MM.1S (cell line): ENCODE data around the gene BARHL1.

Experiments
- DNase-seq: peaks from one replicate; pipeline ENCODE4 v3.0.0-alpha.2; 2015
- H2AFZ ChIP-seq: fragments of 300-600 bp; sonication (generic); 2 replicates; pipeline ENCODE4 v1.6.0; 2016; ENCODE audit warnings: antibody characterized with exemption, low read length
- H3F3A ChIP-seq: fragments of 300-600 bp; sonication (generic); 2 replicates; pipeline ENCODE4 v1.6.1; 2016; ENCODE audit warnings: mild to moderate bottlenecking, antibody characterized with exemption, low read length, moderate library complexity, mixed read lengths; ENCODE audit not compliant: insufficient read depth
- H3K27ac ChIP-seq: fragments of 300-600 bp; sonication (generic); 2 replicates; pipeline ENCODE4 v1.5.1; 2016; ENCODE audit warnings: mild to moderate bottlenecking, low read length
- H3K27me3 ChIP-seq: fragments of 300-600 bp; sonication (generic); replicated peaks from 2 replicates; pipeline ENCODE4 v1.6.0; 2016; ENCODE audit warnings: low read length; ENCODE audit not compliant: insufficient read depth
- H3K36me3 ChIP-seq: fragments of 300-600 bp; sonication (generic); replicated peaks from 2 replicates; pipeline ENCODE4 v1.6.1; 2016; ENCODE audit warnings: mild to moderate bottlenecking, low read length, mixed read lengths; ENCODE audit not compliant: insufficient read depth
- H3K4me1 ChIP-seq: fragments of 300-600 bp; sonication (generic); 2 replicates; pipeline ENCODE4 v1.6.1; 2016; ENCODE audit warnings: low read length, mixed read lengths
- H3K4me2 ChIP-seq: fragments of 300-600 bp; sonication (generic); 2 replicates; pipeline ENCODE4 v1.6.0; 2016; ENCODE audit warnings: low read depth, low read length
- H3K4me3 ChIP-seq: fragments of 300-600 bp; sonication (generic); 2 replicates; pipeline ENCODE4 v1.5.1; 2016; ENCODE audit warnings: low read length, mixed read lengths
- H3K79me2 ChIP-seq: fragments of 300-600 bp; sonication (generic); 2 replicates; pipeline ENCODE4 v1.6.1; 2016; ENCODE audit warnings: mixed run types, low read length, mixed read lengths
- H3K9ac ChIP-seq: fragments of 300-600 bp; sonication (generic); 2 replicates; pipeline ENCODE4 v1.6.1; 2016; ENCODE audit warnings: low read length, mixed read lengths
- H3K9me2 ChIP-seq: fragments of 300-600 bp; sonication (generic); replicated peaks from 2 replicates; pipeline ENCODE4 v1.6.1; 2016; ENCODE audit warnings: mild to moderate bottlenecking, low read length, mixed read lengths; ENCODE audit not compliant: insufficient read depth
- H3K9me3 ChIP-seq: fragments of 300-600 bp; sonication (generic); replicated peaks from 2 replicates; pipeline ENCODE4 v1.6.1; 2016; ENCODE audit warnings: mild to moderate bottlenecking, low read length, mixed read lengths; ENCODE audit not compliant: insufficient read depth
- H4K20me1 ChIP-seq: fragments of 300-600 bp; sonication (generic); 2 replicates; pipeline ENCODE4 v1.6.1; 2016; ENCODE audit warnings: mild to moderate bottlenecking, low read length, moderate library complexity, mixed read lengths; ENCODE audit not compliant: insufficient read depth
- EZH2 ChIP-seq: fragments of 300-600 bp; sonication (generic); optimal IDR thresholded peaks from 2 replicates; pipeline ENCODE3; 2017; ENCODE audit warnings: low read depth, mild to moderate bottlenecking, antibody characterized with exemption, low read length, mixed read lengths
- EZH2phosphoT487 ChIP-seq: fragments of 300-600 bp; sonication (generic); IDR thresholded peaks from 2 replicates; pipeline ENCODE4 v1.6.1; 2018; ENCODE audit warnings: antibody characterized with exemption, low read length
- TF ChIP-seq, protein P1 (sequence below): fragments of 300-600 bp; sonication (generic); IDR thresholded peaks from 2 replicates; pipeline ENCODE4 v1.5.1; 2016; ENCODE audit warnings: antibody characterized with exemption, low read length, mixed read lengths

The BARHL1 gene

DNA sequence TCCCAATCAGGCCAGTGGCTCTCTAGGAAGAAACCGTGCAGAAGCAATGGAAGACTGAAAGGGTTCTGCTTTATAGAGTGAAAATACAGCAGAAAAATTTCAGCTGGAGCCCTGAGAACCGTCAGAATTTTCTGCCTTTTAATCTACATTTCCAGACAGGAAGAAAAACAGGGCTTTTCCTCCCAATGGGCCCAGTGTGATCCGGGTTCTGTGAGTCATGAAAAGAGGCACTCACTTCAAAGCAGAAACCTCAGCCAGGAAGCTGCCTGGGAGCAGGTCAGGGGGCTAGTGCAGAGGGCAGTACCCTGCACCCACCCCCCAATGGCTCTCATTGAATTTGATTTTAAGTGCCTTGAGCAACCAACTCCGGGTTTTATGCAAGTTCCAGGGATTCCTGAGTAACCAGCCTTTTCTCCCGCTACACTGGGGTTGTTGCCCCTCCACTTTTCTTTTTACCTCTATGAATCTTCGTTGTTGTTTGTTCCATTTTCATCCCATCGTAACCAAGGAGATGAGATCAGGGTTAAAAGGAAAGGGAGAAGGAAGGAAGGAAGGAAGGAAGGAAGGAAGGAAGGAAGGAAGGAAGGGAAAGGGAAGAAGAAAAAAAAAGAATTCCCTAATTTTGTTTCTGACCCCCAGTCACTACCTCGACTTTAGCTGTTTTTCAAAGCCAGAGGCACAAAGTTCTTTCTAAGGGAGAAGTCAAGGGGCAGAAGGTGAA lies 1.3 kb downstream of the BARHL1 start:
- H2AFZ ChIP-seq = no peak overlapping the region
- no peak overlapping the region for H3K9ac ChIP-seq
- H3K4me2 ChIP-seq = no peak overlapping the region
- no peak overlapping the region for H3K27ac ChIP-seq
- H3K4me1 ChIP-seq = no peaks in the 10 kb centered on the region
- H3K27me3 ChIP-seq = peaks cover 81% of the 10 kb centered on the region
- no peak overlapping the region for H3K4me3 ChIP-seq
- no peak for DNase-seq
- H3K9me3 ChIP-seq = no peaks in the 10 kb centered on the region
- H3K79me2 ChIP-seq = no peaks in the 10 kb centered on the region
- H3K9me2 ChIP-seq = no peaks in the 10 kb centered on the region
- no peaks in the 10 kb centered on the region for H4K20me1 ChIP-seq
- TF ChIP-seq EZH2phosphoT487 = no peak
- TF ChIP-seq EZH2 = no peak
- TF ChIP-seq, protein P1, sequence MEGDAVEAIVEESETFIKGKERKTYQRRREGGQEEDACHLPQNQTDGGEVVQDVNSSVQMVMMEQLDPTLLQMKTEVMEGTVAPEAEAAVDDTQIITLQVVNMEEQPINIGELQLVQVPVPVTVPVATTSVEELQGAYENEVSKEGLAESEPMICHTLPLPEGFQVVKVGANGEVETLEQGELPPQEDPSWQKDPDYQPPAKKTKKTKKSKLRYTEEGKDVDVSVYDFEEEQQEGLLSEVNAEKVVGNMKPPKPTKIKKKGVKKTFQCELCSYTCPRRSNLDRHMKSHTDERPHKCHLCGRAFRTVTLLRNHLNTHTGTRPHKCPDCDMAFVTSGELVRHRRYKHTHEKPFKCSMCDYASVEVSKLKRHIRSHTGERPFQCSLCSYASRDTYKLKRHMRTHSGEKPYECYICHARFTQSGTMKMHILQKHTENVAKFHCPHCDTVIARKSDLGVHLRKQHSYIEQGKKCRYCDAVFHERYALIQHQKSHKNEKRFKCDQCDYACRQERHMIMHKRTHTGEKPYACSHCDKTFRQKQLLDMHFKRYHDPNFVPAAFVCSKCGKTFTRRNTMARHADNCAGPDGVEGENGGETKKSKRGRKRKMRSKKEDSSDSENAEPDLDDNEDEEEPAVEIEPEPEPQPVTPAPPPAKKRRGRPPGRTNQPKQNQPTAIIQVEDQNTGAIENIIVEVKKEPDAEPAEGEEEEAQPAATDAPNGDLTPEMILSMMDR = no peak
- no peaks in the 10 kb centered on the region for H3F3A ChIP-seq
- no peaks in the 10 kb centered on the region for H3K36me3 ChIP-seq

GRCh38 chr9:132584601-132585560 lies 2.5 kb downstream of the BARHL1 start:
- Histone ChIP-seq H4K20me1 (no peaks in the 10 kb centered on the region), H3F3A (no peaks in the 10 kb centered on the region), H3K9me2 (no peaks in the 10 kb centered on the region), H3K27me3 (peaks cover 74% of the 10 kb centered on the region), H3K4me1 (no peaks in the 10 kb centered on the region), H3K36me3 (no peaks in the 10 kb centered on the region), H3K9ac (no peak overlapping the region), H3K9me3 (no peaks in the 10 kb centered on the region), H3K4me2 (no peak overlapping the region), H3K27ac (no peak overlapping the region), H2AFZ (no peak overlapping the region), H3K4me3 (no peak overlapping the region), H3K79me2 (no peaks in the 10 kb centered on the region)
- DNase-seq = no peak
- TF ChIP-seq EZH2phosphoT487 = no peak
- no peak for TF ChIP-seq EZH2
- TF ChIP-seq, protein P1 = no peak

GRCh38 chr9:132585954-132586829 lies 3.8 kb downstream of the BARHL1 start:
- H3K27ac ChIP-seq = no peak overlapping the region
- no peaks in the 10 kb centered on the region for H3K4me1 ChIP-seq
- H3F3A ChIP-seq = no peaks in the 10 kb centered on the region
- no peak overlapping the region for H2AFZ ChIP-seq
- H3K36me3 ChIP-seq = no peaks in the 10 kb centered on the region
- peaks cover 61% of the 10 kb centered on the region for H3K27me3 ChIP-seq
- no peak overlapping the region for H3K9ac ChIP-seq
- no peak for DNase-seq
- H3K9me3 ChIP-seq = no peaks in the 10 kb centered on the region
- H4K20me1 ChIP-seq = no peaks in the 10 kb centered on the region
- H3K4me2 ChIP-seq = no peak overlapping the region
- no peaks in the 10 kb centered on the region for H3K79me2 ChIP-seq
- TF ChIP-seq, protein P1 = no peak
- TF ChIP-seq EZH2phosphoT487 = no peak
- no peak for TF ChIP-seq EZH2
- H3K4me3 ChIP-seq = no peak overlapping the region
- no peaks in the 10 kb centered on the region for H3K9me2 ChIP-seq
